Activated CD4-positive, alpha-beta memory T cell treated with anti-CD3 and anti-CD28 coated beads, Interleukin-2, amount 10 ng/mL, durations not matched to agents 7 days and 5 days (primary cell): Measurements from ENCODE around the gene MTX3. TPM values are rescaled to one million over a fixed set of nuclear protein-coding genes. Genes with fewer than 3 reads are reported as not detected.

ENCODE experiments used
- CTCF ChIA-PET: fragments of 350-600 bp; sonication (Branson Sonifier 250); formaldehyde crosslinking; loops from one replicate; lab custom pipeline; 2021; ENCODE audit warnings: antibody characterized with exemption, inconsistent platforms; lab: Charles Lee
- POLR2A ChIA-PET: fragments of 350-600 bp; sonication (Branson Sonifier 250); formaldehyde crosslinking; loops from one replicate; lab custom pipeline; 2021; ENCODE audit warnings: antibody characterized with exemption; lab: Charles Lee
- DNase-seq: peaks from one replicate; pipeline ENCODE4 v3.0.0-alpha.2; 2020
- H3K27ac Mint-ChIP-seq: one replicate; pipeline ENCODE4 v1.8.0; 2021; ENCODE audit warnings: mild to moderate bottlenecking, mixed read lengths
- H3K27me3 Mint-ChIP-seq: one replicate; pipeline ENCODE4 v1.8.0; 2021; ENCODE audit warnings: mixed read lengths
- H3K36me3 Mint-ChIP-seq: one replicate; pipeline ENCODE4 v1.8.0; 2021; ENCODE audit warnings: low read depth, mixed read lengths
- H3K4me1 Mint-ChIP-seq: one replicate; pipeline ENCODE4 v1.8.0; 2021; ENCODE audit warnings: mixed read lengths
- H3K4me3 Mint-ChIP-seq: one replicate; pipeline ENCODE4 v1.8.0; 2021; ENCODE audit warnings: mild to moderate bottlenecking, mixed read lengths
- H3K9me3 Mint-ChIP-seq: one replicate; pipeline ENCODE4 v1.8.0; 2021; ENCODE audit warnings: mixed read lengths
- total RNA-seq, 2 experiments: library from RNA; stranded (reverse); gene quantifications; one replicate each; pipeline ENCODE4 v1.2.3, GENCODE V29; 2021

MTX3 gene
- total RNA-seq, 2 experiments from 2014 or later: 22.8 TPM

- CTCF ChIA-PET: no interaction called here
- POLR2A ChIA-PET: no interaction called here
- Mint-ChIP-seq H3K36me3 (no peaks in the 10 kb centered on the region), H3K27ac (no peak overlapping the region), H3K27me3 (no peaks in the 10 kb centered on the region), H3K4me1 (peaks cover 2% of the 10 kb centered on the region), H3K9me3 (peaks cover 3% of the 10 kb centered on the region), H3K4me3 (no peak overlapping the region)
- no peak for DNase-seq
These were observed 19.8 kb upstream of the MTX3 start for GRCh38 chr5:80010754-80011392.

- Mint-ChIP-seq H3K4me1 (peaks cover 2% of the 10 kb centered on the region), H3K4me3 (no peak overlapping the region), H3K27me3 (no peaks in the 10 kb centered on the region), H3K27ac (no peak overlapping the region), H3K36me3 (no peaks in the 10 kb centered on the region), H3K9me3 (peaks cover 3% of the 10 kb centered on the region)
- ChIA-PET CTCF (no interaction called here), POLR2A (no interaction called here)
- no peak for DNase-seq
These were observed 18.1 kb upstream of the MTX3 start for GRCh38 chr5:80008995-80009765.

GRCh38 chr5:80002677-80003076, 11.6 kb upstream of the MTX3 start:
- Mint-ChIP-seq H3K4me3 (no peak overlapping the region), H3K27ac (no peak overlapping the region), H3K36me3 (no peaks in the 10 kb centered on the region), H3K4me1 (no peaks in the 10 kb centered on the region), H3K27me3 (no peaks in the 10 kb centered on the region), H3K9me3 (peaks cover 3% of the 10 kb centered on the region)
- POLR2A ChIA-PET: interaction anchor here (1.5 kb wide), 1 partner anchor 12 kb away, joined by 7 read pairs; the partner anchor contains the start of gene MTX3
- DNase-seq: no peak
- CTCF ChIA-PET: no interaction called here

- CTCF ChIA-PET: no interaction called here
These were observed 8.7 kb upstream of the MTX3 start for GRCh38 chr5:79999722-80000121.

DNA sequence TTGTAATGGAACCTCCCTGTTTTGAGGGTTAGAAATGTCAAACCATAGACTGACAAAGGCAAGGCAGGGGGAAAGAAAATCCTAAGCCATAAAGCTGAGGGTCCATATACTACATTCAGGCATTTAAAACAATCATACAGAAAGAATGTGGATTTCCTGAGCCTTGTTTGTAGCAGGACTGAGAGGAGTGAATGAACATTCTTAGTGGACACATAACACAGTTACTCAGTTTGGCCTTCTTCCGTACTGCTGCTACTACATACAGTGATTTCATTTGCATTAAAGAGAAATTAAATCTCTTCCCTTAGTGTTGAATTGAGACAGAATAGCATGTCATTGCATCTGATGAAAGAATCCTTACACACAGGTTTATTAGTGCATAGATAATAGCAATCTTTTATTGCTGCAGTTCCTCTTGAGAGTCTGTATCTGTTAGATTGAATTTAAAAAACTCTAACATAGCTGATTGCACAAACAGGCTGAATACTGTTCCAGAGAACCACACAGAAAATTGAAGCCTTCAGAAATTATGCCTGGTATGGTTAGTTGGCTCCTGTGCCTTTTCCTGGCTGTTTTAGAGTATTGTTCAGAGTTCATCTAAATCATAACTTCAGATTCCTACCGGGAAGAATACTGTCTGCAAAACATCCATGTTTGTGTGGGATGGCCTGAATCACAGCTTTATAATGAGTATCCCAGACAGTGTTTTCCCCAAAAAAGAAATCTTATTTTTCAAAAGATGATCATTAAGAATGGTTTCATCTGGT, 2.0 kb upstream of the MTX3 start:
- Mint-ChIP-seq H3K4me1 (peaks cover 36% of the 10 kb centered on the region), H3K27me3 (no peaks in the 10 kb centered on the region), H3K9me3 (peaks cover 2% of the 10 kb centered on the region), H3K27ac (no peak overlapping the region), H3K36me3 (peaks cover 16% of the 10 kb centered on the region), H3K4me3 (no peak overlapping the region)
- POLR2A ChIA-PET: no interaction called here
- no peak for DNase-seq
- CTCF ChIA-PET: interaction anchor here (1.5 kb wide), 1 partner anchor 90 kb away, joined by 4 read pairs; no protein-coding TSS in a partner anchor

More at GRCh38 chr5:79999722-80000121, 8.7 kb upstream of the MTX3 start:
- no peak overlapping the region for H3K27ac Mint-ChIP-seq
- DNase-seq: no peak
- no peaks in the 10 kb centered on the region for H3K36me3 Mint-ChIP-seq
- H3K27me3 Mint-ChIP-seq: no peaks in the 10 kb centered on the region
- H3K4me3 Mint-ChIP-seq: no peak overlapping the region
- peaks cover 2% of the 10 kb centered on the region for H3K9me3 Mint-ChIP-seq
- H3K4me1 Mint-ChIP-seq: no peaks in the 10 kb centered on the region
- POLR2A ChIA-PET: interaction anchor here (1.4 kb wide), 1 partner anchor 9 kb away, joined by 6 read pairs; no protein-coding TSS in a partner anchor

GRCh38 chr5:79990205-79990597, 861 bp downstream of the MTX3 start:
- H3K27ac Mint-ChIP-seq: peak overlapping the region; percentile 99
- POLR2A ChIA-PET: interaction anchor here (0.7 to 3.3 kb wide), 33 partner anchors 9 to 1629 kb away, joined by 3 to 89 read pairs (median 5); partner anchors contain the start of genes ARSB, JMY, MSH3 and SCAMP1
- peaks cover 43% of the 10 kb centered on the region for H3K36me3 Mint-ChIP-seq
- no peaks in the 10 kb centered on the region for H3K9me3 Mint-ChIP-seq
- DNase-seq: no peak
- H3K4me3 Mint-ChIP-seq: peak overlapping the region; percentile 90
- H3K4me1 Mint-ChIP-seq: peaks cover 60% of the 10 kb centered on the region
- CTCF ChIA-PET: interaction anchor here (0.8 to 1.9 kb wide), 5 partner anchors 9 to 102 kb away, joined by 3 to 17 read pairs (median 6); no protein-coding TSS in a partner anchor
- H3K27me3 Mint-ChIP-seq: no peaks in the 10 kb centered on the region

DNA sequence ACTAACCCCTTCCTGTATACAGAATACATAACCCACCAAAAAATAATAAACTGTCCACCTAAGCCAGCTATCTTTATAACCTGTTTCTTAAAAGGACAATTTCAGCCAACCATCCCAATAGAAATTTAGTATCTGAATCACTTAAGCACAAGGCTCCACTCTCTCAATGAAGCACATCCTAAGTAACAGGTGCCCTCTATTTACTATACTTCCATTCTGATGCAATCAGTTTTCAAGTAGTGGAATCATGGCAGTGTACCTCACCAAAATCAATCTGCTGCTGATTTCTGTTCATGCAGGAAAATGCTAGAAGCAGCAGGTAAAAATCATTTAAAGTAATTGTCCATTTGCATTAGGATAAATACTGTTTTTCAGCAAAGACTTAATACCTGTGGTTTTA, 4.8 kb downstream of the MTX3 start:
- DNase-seq: no peak
- Mint-ChIP-seq H3K4me3 (peak overlapping the region; percentile 27), H3K4me1 (peaks cover 72% of the 10 kb centered on the region), H3K27ac (no peak overlapping the region), H3K9me3 (no peaks in the 10 kb centered on the region), H3K36me3 (peaks cover 78% of the 10 kb centered on the region), H3K27me3 (no peaks in the 10 kb centered on the region)
- POLR2A ChIA-PET: no interaction called here
- CTCF ChIA-PET: interaction anchor here (0.7 kb wide), 1 partner anchor 320 kb away, joined by 3 read pairs; no protein-coding TSS in a partner anchor

DNA sequence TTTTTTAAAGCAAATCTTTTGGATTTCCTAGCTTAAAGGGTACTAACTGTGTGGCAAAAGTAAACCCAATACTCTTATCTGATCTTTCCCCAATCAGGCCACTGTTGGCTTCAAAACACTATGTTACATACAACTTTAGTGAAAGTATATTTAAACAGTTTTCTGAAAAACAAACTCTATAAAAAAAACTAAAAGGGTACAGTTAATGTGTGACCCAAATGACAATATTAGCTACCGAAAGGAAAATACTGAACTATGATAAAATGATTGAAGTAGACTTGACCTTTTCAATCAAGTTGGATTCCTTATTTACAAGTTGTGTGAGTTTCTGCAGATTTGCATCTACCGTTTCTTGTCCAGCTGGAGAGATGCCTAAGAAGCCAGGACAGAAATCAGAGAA, 5.8 kb downstream of the MTX3 start:
- Mint-ChIP-seq H3K36me3 (peaks cover 86% of the 10 kb centered on the region), H3K4me3 (no peak overlapping the region), H3K27ac (no peak overlapping the region), H3K4me1 (peaks cover 76% of the 10 kb centered on the region), H3K27me3 (no peaks in the 10 kb centered on the region), H3K9me3 (no peaks in the 10 kb centered on the region)
- CTCF ChIA-PET: interaction anchor here (1.7 to 2.2 kb wide), 2 partner anchors 98 to 106 kb away, joined by 5 to 7 read pairs; no protein-coding TSS in a partner anchor
- DNase-seq: no peak
- POLR2A ChIA-PET: interaction anchor here (1.5 kb wide), 1 partner anchor 1000 kb away, joined by 4 read pairs; the partner anchor contains the start of gene ARSB

- ChIA-PET POLR2A (interaction anchor here (1.5 kb wide), 1 partner anchor 999 kb away, joined by 4 read pairs; the partner anchor contains the start of gene ARSB), CTCF (interaction anchor here (1.7 to 2.2 kb wide), 2 partner anchors 99 to 107 kb away, joined by 5 to 7 read pairs; no protein-coding TSS in a partner anchor)
- H3K36me3 Mint-ChIP-seq: peaks cover 87% of the 10 kb centered on the region
- H3K4me3 Mint-ChIP-seq: no peak overlapping the region
- no peaks in the 10 kb centered on the region for H3K27me3 Mint-ChIP-seq
- H3K9me3 Mint-ChIP-seq: no peaks in the 10 kb centered on the region
- peak overlapping the region; percentile 38 for H3K27ac Mint-ChIP-seq
- H3K4me1 Mint-ChIP-seq: peaks cover 76% of the 10 kb centered on the region
- DNase-seq: no peak
These were observed 6.7 kb downstream of the MTX3 start for GRCh38 chr5:79984363-79984762.

GRCh38 chr5:79983618-79984017, 7.4 kb downstream of the MTX3 start:
- ChIA-PET CTCF (interaction anchor here (2.2 kb wide), 1 partner anchor 108 kb away, joined by 5 read pairs; no protein-coding TSS in a partner anchor), POLR2A (no interaction called here)
- Mint-ChIP-seq H3K4me1 (peaks cover 71% of the 10 kb centered on the region), H3K36me3 (peaks cover 90% of the 10 kb centered on the region), H3K4me3 (no peak overlapping the region), H3K9me3 (no peaks in the 10 kb centered on the region), H3K27me3 (no peaks in the 10 kb centered on the region), H3K27ac (peak overlapping the region; percentile 18)
- no peak for DNase-seq

DNA sequence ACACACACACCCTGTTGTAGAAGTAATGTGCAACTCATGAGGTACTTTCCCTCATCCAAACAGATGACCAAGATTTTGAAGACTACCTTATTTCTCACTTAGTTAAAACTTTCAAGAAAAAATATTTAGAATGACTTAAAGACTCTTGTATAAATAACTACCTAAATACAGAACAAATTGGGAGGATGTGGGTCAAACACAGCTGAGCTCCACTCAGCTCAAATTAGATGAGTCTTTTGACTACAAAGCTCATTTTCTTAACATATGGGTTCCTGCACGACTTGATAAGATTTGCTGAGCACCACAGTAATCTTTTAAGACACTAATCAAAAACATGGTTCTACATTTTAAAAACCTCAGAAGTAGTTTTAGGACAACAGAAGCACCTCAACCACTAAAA, 8.9 kb downstream of the MTX3 start:
- no peaks in the 10 kb centered on the region for H3K27me3 Mint-ChIP-seq
- DNase-seq: no peak

More for the DNA sequence above, 8.9 kb downstream of the MTX3 start:
- Mint-ChIP-seq H3K36me3 (peaks cover 92% of the 10 kb centered on the region), H3K4me3 (no peak overlapping the region), H3K9me3 (no peaks in the 10 kb centered on the region), H3K4me1 (peaks cover 60% of the 10 kb centered on the region), H3K27ac (peak overlapping the region; percentile 76)
- ChIA-PET POLR2A (interaction anchor here (1.0 to 4.2 kb wide), 3 partner anchors 8 to 19 kb away, joined by 3 to 89 read pairs (median 6); partner anchors contain the start of gene MTX3), CTCF (interaction anchor here (2.7 kb wide), 1 partner anchor 101 kb away, joined by 12 read pairs; no protein-coding TSS in a partner anchor)
